ENCODE results near the gene WDFY3.

DNA sequence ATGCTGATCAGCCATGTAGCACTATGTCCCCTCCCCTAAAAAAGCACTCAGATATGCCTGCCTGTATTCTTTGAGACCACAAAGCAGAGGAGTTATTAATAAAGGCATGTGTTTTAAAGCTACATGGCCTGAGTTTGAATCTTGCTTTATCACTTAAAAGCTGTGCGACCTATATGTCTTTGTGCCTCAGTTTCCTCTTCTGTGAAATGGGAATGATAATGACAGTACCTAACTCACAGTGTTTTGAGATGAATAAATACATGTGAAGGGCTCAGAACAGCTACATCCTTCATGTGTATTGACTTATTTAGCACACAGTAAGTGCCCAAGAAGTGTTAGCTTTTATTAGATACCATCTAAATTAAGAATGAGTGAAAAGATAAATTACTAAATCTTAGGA, 180.0 kb downstream of the WDFY3 start:
- TF ChIP-seq ONECUT2 (CRISPR knock-in tag; IDR thresholded peaks at IDR 0.05), result no peak
- no peak for TF ChIP-seq ZNF780A (CRISPR knock-in tag; IDR thresholded peaks at IDR 0.05)
- TF ChIP-seq MED8 (CRISPR knock-in tag; IDR thresholded peaks at IDR 0.05; ENCODE audit: insufficient replicate concordance), result no peak
